Astrocyte (in vitro differentiated cells and primary cell): ENCODE data around the gene UNC93A.
"Not testable (repeated sequence)": the region's sequence is repeated elsewhere in the genome, so short reads cannot be mapped to it uniquely, and the experiment has no call there.

ENCODE experiments used
- CTCF ChIP-seq: IDR thresholded peaks from 2 replicates; pipeline ENCODE4 v1.5.1; 2011; ENCODE audit warnings: low read depth, mild to moderate bottlenecking, inconsistent platforms, low read length, moderate library complexity; ENCODE audit not compliant: insufficient read depth
- EZH2 ChIP-seq: IDR thresholded peaks from 2 replicates; pipeline ENCODE4 v1.6.1; 2012; ENCODE audit warnings: mild to moderate bottlenecking, low read length, inconsistent platforms; ENCODE audit not compliant: insufficient read depth

- not testable (repeated sequence) for TF ChIP-seq CTCF, EZH2
These were observed 42.1 kb upstream of the UNC93A start for GRCh38 chr6:167248878-167249455.
